ENCODE results near the gene SUGCT. TPM values are rescaled to one million over a fixed set of nuclear protein-coding genes. Genes with fewer than 3 reads are reported as not detected.

The SUGCT gene
- total and polyA plus RNA-seq, 2 of the 13 experiments (the other 11 are each of a cell fraction or from before 2014, with no cell fraction given): 10.1 to 22.2 TPM

DNA sequence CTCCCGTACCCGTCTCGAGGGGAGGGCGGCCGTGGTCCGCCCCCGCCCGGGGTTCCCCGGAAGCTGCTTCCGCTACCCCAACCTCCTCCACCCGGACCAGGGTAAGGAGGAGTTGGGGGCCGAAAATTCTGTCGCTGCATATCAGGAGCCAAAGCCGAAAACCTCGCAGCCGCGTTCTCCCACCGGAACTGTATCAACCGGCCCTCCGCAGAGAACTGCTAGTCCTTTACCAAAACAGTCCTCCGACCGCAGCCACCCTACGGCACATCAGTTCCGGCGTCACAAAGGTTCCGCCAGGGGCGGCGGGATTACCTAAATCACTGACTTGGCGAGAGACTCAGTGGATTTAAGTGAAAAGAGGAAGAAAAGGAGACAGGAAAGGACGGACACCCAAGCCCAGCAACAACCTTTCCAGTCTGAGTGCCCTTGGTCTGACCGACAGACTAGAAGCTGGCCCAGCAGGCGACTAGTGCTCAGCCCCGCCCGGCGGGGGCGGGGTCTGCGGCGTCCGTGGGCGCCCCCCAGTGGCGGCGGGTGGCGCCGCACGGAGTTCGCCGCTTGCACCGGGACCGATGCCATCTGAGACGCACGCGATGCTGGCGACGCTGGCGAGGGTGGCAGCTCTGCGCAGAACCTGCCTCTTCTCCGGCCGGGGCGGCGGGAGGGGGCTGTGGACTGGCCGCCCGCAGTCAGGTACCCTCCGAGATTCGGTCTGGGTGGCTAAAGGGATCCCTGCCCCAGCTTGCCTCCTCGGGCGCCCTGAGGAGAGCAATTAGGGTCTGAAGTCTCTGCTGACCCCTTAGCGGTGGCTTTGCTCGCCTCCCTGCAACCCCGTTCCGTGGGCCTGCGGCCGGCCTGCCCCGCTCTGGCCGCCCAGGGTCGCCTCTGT, at the start of gene SUGCT, which contains the start of gene MPLKIP (continued):
- TF ChIP-seq HNF4G (IDR thresholded peaks at IDR 0.05; ENCODE audit: borderline replicate concordance, low read depth, low read length): no peak
- TF ChIP-seq HNF4G (CRISPR knock-in tag; IDR thresholded peaks at IDR 0.05; ENCODE audit: borderline replicate concordance, low read depth): peak; percentile 51; the same call in 1 of the 2 replicates
- TF ChIP-seq ZNF556 (CRISPR knock-in tag; IDR thresholded peaks at IDR 0.05; ENCODE audit: borderline replicate concordance): peak; percentile 79; the same call in 1 of the 2 replicates
- TF ChIP-seq ASH2L (IDR thresholded peaks at IDR 0.05; ENCODE audit: insufficient read length, low read depth, low read length): peak; percentile 100
- TF ChIP-seq, protein P1, sequence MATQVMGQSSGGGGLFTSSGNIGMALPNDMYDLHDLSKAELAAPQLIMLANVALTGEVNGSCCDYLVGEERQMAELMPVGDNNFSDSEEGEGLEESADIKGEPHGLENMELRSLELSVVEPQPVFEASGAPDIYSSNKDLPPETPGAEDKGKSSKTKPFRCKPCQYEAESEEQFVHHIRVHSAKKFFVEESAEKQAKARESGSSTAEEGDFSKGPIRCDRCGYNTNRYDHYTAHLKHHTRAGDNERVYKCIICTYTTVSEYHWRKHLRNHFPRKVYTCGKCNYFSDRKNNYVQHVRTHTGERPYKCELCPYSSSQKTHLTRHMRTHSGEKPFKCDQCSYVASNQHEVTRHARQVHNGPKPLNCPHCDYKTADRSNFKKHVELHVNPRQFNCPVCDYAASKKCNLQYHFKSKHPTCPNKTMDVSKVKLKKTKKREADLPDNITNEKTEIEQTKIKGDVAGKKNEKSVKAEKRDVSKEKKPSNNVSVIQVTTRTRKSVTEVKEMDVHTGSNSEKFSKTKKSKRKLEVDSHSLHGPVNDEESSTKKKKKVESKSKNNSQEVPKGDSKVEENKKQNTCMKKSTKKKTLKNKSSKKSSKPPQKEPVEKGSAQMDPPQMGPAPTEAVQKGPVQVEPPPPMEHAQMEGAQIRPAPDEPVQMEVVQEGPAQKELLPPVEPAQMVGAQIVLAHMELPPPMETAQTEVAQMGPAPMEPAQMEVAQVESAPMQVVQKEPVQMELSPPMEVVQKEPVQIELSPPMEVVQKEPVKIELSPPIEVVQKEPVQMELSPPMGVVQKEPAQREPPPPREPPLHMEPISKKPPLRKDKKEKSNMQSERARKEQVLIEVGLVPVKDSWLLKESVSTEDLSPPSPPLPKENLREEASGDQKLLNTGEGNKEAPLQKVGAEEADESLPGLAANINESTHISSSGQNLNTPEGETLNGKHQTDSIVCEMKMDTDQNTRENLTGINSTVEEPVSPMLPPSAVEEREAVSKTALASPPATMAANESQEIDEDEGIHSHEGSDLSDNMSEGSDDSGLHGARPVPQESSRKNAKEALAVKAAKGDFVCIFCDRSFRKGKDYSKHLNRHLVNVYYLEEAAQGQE (IDR thresholded peaks at IDR 0.05; ENCODE audit: borderline replicate concordance in 1 of 2, low read depth in 1 of 2, low read length in 2 of 2): peak in 1 of 2 experiments; percentile 59; a peak in 2 of 4 replicates
- TF ChIP-seq ZFP1 (CRISPR knock-in tag; IDR thresholded peaks at IDR 0.05): peak; percentile 79; the same call in 1 of the 2 replicates
- TF ChIP-seq ZNF235 (CRISPR knock-in tag; IDR thresholded peaks at IDR 0.05; ENCODE audit: borderline replicate concordance): peak; percentile 91; the same call in 1 of the 2 replicates
- TF ChIP-seq, protein P2, sequence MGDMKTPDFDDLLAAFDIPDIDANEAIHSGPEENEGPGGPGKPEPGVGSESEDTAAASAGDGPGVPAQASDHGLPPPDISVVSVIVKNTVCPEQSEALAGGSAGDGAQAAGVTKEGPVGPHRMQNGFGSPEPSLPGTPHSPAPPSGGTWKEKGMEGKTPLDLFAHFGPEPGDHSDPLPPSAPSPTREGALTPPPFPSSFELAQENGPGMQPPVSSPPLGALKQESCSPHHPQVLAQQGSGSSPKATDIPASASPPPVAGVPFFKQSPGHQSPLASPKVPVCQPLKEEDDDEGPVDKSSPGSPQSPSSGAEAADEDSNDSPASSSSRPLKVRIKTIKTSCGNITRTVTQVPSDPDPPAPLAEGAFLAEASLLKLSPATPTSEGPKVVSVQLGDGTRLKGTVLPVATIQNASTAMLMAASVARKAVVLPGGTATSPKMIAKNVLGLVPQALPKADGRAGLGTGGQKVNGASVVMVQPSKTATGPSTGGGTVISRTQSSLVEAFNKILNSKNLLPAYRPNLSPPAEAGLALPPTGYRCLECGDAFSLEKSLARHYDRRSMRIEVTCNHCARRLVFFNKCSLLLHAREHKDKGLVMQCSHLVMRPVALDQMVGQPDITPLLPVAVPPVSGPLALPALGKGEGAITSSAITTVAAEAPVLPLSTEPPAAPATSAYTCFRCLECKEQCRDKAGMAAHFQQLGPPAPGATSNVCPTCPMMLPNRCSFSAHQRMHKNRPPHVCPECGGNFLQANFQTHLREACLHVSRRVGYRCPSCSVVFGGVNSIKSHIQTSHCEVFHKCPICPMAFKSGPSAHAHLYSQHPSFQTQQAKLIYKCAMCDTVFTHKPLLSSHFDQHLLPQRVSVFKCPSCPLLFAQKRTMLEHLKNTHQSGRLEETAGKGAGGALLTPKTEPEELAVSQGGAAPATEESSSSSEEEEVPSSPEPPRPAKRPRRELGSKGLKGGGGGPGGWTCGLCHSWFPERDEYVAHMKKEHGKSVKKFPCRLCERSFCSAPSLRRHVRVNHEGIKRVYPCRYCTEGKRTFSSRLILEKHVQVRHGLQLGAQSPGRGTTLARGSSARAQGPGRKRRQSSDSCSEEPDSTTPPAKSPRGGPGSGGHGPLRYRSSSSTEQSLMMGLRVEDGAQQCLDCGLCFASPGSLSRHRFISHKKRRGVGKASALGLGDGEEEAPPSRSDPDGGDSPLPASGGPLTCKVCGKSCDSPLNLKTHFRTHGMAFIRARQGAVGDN (CRISPR knock-in tag; IDR thresholded peaks at IDR 0.05): peak; percentile 98
- TF ChIP-seq HOXA9 (CRISPR knock-in tag; IDR thresholded peaks at IDR 0.05; ENCODE audit: borderline replicate concordance): peak; percentile 92
- TF ChIP-seq ZNF264 (CRISPR knock-in tag; IDR thresholded peaks at IDR 0.05): peak; percentile 63; the same call in 1 of the 2 replicates
- peak; percentile 88 for TF ChIP-seq ZFX (CRISPR knock-in tag; IDR thresholded peaks at IDR 0.05; ENCODE audit: low read depth)
- peak; percentile 74 for TF ChIP-seq ZNF431 (CRISPR knock-in tag; IDR thresholded peaks at IDR 0.05; ENCODE audit: borderline replicate concordance, low read depth)
- TF ChIP-seq RFX1 (IDR thresholded peaks at IDR 0.05): no peak
- TF ChIP-seq, protein P3, sequence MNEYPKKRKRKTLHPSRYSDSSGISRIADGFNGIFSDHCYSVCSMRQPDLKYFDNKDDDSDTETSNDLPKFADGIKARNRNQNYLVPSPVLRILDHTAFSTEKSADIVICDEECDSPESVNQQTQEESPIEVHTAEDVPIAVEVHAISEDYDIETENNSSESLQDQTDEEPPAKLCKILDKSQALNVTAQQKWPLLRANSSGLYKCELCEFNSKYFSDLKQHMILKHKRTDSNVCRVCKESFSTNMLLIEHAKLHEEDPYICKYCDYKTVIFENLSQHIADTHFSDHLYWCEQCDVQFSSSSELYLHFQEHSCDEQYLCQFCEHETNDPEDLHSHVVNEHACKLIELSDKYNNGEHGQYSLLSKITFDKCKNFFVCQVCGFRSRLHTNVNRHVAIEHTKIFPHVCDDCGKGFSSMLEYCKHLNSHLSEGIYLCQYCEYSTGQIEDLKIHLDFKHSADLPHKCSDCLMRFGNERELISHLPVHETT (CRISPR knock-in tag; conservative IDR thresholded peaks at IDR 0.05): peak; percentile 58; the same call in 1 of the 2 replicates
- TF ChIP-seq ZNF3 (CRISPR knock-in tag; IDR thresholded peaks at IDR 0.05): no peak
- peak; percentile 63 for TF ChIP-seq ZNF773 (CRISPR knock-in tag; IDR thresholded peaks at IDR 0.05; ENCODE audit: borderline replicate concordance)
- peak; percentile 69; the same call in 1 of the 2 replicates for TF ChIP-seq ZNF232 (CRISPR knock-in tag; IDR thresholded peaks at IDR 0.05; ENCODE audit: borderline replicate concordance)
- 0 out of 2 replicates have a peak, but pooled peaks have one; percentile 61 for TF ChIP-seq FOXC1 (CRISPR knock-in tag; IDR thresholded peaks at IDR 0.05; ENCODE audit: borderline replicate concordance)
- peak; percentile 41; the same call in 1 of the 2 replicates for TF ChIP-seq ZNF670 (CRISPR knock-in tag; IDR thresholded peaks at IDR 0.05; ENCODE audit: borderline replicate concordance)
